GM18498 (cell line): Measurements from ENCODE around the gene SETD3.

Experiments used
- ATAC-seq: cut with Tn5 transposase; IDR thresholded peaks from one replicate; pipeline ENCODE4 v1.9.1; 2021; ENCODE audit warnings: mild to moderate bottlenecking, moderate library complexity; ENCODE audit not compliant: unreplicated experiment

SETD3 gene

DNA sequence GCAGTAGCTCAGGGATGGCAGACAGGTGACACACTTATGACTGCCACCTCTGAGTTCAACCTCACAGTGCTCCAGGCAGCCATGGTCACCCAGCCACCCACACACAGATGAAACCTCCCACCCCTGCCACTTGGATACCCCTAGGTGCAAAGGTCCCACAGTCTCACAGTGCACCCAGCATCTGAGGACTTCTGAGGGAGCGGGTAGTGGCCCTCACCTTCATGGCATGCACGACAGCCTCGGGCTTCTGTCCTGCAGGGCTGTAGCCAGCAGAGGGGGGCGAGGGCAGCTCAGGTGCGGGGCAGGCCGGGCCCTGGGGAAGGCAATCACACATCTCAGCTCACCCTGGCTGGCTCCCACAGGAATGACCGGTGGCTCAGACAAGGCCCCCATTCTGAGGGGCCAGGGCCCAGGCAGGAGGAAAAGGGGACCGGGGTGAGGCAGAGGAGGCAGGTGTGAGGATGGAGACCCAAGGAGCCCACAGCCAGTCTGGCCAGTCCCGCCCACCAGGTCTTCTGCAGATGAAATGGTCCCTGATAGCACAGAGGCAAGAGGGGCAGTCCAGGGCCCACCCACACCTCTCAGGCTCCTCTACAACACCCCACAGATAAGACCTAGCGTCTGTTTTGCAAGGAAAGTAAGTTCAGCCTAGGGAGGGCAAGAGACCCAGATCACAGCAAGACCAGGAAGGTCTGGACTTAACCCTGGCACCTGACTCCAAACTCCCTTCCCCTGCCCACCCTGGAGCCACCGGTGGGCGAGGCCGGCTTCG is 36.4 kb upstream of the SETD3 start:
- ATAC-seq: no peak

DNA sequence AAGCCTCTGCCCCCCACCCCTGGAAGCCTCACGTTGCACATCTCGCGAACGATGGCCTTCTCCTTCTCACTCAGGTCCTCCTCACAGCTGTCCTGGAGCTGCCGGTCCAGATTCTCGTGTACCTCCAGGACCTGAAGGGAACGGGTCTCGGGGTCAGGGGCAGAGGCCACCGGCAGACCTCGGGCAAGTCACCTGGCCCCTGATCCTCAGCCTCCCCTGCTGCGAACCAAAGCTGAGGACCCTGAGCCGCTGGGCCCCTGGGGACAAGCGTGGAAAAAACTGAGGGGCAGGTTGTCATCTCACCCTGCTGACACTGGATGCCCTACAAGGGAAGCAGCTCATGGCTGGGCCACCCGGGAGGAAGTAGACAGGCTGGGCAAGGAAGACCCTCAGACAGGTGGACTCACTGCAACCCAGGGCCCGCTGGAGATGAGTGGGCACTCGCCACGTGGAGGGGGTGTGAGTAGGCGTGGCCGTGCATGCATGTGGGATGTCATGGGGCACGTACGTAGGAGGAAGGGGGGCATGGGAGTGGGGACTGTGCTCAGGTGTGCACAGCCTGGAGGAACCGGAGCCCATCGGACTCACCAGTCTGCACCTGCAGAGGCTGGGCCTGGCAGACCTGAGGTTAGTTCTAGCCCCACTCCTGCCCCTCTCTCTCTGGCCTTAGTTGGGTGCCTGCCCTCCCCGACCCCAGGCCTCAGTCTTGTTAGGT is 35.7 kb upstream of the SETD3 start:
- no peak for ATAC-seq

DNA sequence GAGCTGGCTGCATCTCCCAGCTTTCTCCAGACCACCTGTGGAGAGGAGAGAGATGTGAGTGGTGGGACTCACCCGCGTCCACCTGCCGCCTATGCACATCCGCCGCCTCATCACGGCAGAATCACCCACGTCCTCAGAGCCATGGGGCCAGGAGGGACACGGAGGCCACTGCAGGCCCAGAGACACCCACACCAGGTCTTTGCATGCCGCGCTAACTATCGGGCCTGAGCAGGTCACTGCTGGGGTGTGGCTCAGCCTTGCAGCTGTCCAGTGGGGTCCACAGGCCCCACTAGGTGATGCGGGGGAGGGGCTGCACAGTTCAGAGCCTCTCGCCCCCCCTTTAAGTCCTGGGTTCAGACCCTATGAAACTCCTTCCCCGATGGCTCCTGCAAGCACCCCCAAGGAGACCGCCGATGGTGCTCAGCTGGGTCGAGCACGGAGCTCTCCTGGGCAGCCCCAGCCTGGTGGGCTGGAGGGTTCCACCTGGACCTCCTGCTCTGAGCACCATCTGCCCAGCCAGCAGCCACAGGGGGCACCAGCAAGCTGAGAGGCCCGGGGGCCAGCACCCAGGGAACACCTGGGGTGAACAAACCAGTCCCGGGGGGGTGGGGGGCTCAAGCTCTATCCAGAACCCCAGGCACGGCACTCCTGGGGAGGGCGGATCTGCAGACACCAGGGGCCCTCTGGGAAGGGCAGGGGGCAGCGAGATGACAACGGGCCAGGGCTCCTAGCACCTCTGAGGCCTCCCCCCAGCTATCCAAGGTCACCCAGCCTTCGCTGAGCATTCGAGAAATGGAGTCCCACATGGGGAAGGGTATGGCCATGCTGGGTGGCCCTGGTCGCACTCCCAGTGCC is 34.9 kb upstream of the SETD3 start:
- no peak for ATAC-seq

DNA sequence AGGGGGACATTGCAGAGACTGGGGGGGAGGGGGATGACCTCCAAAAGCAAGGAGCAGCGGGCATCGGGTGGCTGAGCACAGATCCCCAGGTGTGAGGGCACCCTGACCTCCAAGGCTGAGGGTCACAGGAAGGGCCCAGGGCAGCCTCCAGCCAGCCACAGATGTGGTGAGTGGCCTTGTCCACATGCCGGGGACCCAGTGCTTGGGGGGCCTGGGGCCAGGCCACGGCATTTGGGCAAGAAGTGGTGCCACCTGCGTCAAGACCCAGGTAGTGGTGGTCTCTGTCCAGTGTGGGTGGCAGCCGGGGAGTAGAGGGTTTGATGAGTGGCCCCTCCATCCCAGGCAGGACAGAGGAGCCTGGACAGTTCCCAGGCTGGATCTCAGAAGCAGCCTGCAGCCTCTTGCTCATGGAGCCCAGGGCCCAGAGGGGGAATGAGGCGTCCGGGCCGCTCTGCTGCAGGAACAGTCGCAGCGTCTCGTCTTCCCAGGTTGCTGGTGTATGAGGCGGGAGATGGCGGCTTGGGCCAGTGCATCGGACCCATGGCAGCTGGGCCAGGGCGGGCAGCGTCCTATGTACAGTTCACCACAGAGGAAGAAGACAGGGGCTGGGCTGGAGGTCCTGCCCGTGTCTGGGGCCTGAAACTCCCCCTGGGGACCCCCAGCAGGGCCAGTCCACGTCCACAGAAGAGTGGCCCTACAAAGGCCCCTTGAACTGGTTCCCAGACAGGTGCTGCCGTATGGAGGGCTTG is 34.1 kb upstream of the SETD3 start:
- no peak for ATAC-seq

DNA sequence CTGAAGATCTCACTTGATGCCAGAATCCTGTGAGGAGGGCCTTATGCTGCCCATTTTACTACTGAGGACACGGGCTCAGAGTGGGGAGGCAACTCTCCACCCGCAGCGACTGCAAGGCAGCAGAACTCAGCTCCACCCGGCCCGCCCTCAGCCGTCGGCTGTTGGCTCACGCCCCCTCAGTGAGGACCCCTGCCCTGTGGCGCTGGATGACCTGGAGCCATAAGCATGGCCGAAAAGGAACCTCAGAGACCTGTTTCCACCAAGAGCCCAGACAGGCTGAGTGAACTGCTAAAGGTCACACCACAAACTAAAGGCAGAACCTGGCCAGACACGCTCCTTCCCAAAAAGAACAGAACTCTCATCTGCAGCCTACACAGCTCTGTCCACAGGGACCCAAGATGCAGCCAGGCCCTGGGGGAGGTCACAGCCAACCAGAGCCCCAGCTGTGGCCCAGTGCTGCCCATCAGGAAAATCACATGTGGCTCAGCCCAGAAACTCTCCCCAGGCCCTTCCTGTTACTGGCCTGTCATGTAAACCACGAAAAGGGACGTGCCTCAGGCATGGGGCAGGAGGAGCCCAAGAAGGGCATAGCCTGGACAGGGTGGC is 33.4 kb upstream of the SETD3 start:
- no peak for ATAC-seq

DNA sequence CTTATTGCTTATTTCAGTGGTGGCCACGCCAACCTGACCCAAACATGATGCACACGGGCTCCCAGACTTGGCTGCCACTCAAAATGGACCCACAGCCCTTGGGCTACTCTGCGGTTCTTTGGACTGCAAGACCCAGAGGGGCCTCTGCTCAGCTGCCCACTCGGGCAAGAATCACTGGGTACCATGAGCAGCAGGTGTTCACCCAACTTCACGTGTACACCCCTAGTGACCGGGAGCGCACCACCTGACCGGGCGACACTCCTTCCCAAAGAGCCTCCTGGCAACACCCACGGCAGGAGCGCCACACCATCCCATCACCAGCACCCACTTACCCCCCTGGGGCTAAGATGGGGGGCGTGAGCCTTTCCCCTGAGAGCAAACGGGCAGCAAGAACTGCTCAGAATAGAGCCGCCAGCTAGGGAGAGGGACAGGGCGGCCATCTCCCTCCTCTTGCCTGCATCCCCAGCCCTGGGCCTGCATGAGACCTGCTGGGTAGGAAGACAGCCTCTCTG is 32.6 kb upstream of the SETD3 start:
- no peak for ATAC-seq

DNA sequence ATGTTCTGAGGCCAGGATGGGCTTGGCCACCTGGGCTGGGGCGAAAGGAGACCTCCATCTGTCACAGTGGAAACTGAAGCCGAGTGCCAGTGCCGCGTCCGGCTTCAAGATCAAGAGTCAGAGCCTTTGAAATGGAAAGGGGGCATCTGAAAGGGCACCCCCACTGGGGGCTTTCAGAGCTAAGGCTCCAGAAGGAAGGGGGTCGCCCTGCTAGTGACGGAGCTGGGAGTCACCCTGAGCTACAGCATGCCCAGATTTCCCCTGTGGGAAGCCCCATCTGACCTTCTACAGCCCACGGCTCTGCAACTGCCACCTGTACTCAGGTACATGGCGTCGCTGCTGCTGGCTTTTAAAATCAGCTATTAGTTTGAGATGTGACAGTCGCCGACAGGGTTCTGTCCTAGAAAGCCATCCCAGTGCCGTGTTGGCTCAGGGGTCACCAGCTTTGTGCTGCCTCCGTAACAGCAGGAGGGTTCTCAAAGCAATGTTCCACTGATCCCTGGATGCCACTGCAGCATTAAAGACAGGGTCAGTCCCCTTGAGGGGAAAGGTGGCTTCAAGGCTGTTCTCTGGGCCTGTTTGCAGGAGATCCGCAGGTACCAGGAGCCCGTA is 32.0 kb upstream of the SETD3 start:
- no peak for ATAC-seq

DNA sequence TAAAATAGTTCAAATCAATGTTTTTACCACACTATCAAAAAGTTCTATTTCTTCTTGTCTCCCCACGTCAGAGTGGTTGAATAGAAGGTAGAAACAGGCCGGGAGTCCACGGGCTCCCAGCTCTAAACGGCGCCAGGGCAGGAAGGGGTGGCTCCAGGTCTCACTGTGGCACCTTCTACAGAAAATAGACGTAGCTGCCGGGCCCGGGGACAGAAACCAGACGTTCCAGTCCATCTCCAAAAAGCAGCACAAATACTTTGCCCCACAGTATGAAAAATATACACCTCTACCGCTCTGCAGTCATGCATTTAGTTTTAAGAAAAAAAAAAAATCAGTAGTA is 31.4 kb upstream of the SETD3 start:
- no peak for ATAC-seq

DNA sequence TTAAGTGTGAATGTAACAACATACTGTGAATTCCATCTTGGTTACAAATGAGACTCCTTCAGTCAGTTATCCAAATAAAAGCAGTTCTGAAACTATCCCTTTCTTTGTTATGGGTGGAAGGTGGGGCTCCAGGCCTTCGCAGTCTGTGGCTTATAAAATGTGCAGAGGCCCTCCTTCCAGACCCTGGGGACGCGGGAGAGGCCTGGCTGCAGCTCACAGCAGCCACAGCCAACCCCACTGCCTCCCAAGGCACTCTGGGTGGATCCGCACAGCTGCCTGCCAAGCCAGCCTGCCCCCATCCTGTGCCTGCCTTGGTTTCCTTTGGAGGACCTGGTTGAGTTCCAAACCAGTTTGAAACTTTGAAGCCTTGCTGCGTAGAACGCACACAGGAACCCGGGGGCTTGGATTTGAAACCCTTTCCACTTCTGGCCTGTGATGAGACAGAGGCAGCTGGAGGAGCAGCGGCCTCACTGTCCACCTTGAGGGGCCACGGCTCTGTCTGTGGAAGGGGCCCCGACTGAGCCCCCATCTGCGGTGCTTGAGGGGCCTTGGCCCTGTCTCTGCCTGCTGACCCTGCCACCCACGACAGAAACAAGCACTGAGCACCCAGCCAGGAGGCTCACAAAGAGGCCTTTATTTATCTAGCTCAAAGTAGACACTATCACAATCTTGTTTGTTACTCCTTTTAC is 30.9 kb upstream of the SETD3 start:
- no peak for ATAC-seq

DNA sequence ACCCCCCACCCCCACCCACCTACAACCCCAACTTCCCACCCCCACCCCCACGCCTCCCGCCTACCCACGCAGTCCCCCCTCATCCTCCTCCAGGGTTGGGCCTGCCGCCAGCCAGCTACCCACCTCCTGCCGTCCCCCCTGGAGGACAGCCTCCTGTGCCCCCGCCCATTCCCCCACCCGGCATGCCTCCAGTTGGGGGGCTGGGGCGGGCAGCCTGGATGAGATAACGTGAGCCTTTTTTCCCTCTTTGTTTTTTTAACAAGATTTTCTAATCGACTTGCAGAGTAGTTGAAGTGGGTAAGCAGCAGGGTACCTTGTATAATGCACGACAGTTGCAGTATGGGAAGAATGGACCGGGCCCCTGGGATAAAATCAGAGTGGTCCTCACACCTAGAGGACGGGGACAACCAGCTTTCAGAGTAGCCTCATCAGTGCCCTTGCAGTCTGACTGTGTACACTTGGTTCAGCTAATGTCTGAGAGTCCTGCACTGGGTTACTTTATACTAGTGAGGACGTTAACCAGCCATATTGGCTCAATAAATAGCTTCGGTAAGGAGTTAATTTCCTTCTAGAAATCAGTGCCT is 30.0 kb upstream of the SETD3 start:
- ATAC-seq: no peak

DNA sequence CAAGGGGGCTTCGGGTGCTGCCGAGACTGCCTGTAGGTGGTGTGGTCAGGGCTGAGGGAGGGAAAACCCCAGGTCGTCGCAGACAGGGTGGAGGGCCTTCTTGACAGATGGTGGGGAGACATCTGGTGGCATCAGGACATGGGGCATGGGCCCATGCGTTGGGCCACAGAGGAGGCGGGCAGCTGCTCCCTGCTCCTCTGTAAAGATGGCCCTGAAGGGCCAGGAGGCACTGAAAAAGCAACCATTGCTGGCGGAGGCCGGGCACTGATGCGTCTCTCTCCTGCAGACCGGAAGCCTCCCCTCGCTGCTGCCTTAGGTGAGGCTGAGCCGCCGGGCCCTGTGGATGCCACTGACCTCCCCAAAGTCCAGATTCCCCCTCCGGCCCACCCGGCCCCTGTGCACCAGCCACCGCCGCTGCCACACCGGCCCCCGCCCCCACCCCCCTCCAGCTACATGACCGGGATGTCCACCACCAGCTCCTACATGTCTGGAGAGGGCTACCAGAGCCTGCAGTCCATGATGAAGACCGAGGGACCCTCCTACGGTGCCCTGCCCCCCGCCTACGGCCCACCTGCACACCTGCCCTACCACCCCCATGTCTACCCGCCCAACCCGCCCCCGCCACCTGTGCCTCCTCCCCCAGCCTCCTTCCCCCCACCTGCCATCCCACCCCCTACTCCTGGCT is 29.4 kb upstream of the SETD3 start:
- ATAC-seq: no peak

DNA sequence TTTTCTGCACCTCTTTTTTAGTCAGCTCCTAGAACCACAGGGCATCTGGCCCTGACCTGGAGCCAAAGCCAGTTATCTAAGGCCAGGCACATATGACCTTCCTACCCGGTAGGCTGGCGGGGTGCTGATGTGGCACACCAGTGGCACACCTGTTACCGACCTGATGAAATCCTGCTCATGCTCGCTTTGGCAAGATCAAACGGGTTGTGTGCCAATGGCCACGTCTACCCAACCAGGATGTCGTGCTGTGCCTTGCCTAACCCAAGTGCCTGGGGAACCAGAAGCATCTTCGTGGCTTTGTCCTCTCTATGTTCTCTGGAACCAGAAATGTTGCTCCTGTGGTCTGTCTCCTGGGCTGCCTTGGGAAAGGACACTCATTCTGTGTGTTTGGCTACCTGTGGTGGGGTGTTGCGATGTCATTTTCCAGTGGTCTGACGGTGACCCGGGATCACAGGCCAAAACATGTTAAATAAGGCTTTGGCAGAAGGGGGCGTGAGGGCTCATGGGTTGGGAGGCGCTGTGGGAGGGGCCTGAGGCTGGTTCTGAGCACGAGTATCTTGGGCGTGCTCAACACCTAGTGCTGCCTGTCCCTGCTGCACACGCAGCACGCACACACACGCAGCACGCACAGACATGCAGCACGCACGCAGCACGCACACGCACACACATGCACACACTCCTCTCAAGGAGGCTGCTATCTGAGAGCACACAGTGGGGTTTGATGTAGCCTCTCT is 28.4 kb upstream of the SETD3 start:
- ATAC-seq: no peak

DNA sequence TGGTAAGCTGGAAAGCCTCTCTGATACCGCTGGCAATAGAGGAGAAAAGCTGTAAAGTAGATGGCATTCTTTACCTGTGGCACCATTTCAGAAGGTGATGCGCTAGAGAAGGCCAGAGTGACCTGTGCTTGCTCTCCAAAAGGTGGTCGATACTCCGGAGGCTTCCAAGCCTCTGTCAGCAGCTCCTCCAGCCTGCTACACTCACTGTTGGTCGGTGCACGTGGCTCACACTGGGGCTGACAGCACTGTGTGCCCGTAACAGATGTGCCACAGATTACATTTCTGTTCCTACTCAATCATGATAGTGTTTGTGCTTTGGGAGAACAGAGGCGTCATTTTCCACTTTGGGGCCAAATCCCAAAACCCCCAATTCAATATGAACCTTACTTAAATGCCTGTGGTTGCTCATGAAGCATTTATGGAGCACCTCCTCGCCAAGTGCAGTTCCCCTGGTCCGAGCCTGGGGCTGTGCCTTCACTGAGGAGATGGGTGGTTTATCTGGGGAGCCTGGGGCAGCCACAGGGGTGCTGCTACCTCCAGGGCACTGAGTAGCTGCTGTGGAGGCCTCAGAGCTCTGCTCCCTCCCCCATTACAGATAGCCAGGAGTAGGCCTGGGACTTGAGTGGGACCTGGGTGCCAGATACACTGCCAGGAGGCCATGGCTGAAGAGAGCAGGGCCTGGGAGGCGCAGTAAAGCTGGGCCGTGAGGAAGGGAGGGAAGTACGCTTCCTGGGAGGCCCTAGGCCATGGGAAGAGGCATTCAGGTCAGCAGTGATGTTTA is 27.4 kb upstream of the SETD3 start:
- no peak for ATAC-seq

DNA sequence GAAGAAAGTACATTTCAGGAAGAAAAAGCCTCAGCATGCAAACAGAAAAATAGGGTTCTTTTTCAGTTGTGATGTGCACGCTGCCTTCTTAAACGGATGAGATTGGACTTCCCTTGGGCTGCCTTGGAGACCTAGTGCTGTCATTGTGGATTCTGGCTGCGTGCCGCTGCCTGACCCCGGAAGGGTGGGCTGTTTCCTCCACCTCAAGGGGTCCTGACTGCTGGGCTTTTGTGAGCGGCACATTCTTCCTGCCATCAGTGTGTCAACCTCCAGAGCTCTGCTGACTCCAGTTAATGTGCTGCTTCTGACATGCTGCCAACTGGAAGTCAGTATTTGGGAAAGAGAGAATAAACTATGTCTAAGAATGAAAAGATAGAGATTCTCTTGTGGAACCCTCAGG is 25.6 kb upstream of the SETD3 start:
- ATAC-seq: no peak

DNA sequence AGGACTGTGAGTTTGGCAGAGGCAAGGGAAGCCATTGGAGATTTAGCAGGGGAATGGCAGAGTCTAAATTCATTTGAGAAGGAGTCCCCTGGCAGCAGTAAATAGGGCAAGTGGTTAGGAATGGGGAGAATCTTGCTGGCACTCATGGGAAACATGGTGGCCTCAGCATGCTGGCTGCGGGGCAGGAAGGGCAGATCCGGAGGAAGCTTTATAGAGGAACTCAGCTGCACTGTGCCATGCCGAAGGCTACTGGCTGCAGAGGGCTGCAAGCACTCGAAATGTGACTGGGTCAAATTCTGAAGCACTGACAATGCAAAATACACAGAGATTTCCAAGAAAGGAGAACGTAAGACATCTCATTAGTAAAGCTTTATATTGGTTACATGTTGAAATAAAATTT is 24.4 kb upstream of the SETD3 start:
- no peak for ATAC-seq

DNA sequence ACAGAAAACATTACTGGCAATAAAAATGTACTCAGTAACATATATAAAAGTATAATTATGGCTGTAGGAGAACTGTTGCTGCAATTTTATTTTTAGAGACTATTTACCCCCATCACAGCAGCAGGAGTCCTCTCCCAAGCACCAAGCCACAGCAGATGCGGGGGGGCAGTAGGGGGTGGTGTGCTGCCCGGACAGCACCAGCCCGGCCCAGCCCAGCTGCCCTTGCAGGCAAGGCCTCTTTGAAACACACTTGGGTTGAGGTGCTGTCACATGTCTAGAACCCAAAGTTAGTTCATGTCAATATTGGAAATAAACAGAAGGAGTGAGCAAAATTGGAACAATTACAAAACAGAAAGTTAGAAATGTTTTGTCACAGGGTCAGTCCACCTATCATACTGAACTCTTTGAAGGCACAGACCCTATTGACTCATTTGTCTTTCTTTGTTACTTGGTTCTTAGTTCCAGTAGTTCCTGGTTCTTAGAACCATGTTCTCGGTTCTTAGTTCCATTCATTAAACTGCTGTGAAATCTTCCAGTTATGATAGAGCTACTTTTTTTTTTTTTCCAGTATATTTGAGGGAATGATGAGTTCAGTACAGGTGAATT is 23.3 kb upstream of the SETD3 start:
- no peak for ATAC-seq

DNA sequence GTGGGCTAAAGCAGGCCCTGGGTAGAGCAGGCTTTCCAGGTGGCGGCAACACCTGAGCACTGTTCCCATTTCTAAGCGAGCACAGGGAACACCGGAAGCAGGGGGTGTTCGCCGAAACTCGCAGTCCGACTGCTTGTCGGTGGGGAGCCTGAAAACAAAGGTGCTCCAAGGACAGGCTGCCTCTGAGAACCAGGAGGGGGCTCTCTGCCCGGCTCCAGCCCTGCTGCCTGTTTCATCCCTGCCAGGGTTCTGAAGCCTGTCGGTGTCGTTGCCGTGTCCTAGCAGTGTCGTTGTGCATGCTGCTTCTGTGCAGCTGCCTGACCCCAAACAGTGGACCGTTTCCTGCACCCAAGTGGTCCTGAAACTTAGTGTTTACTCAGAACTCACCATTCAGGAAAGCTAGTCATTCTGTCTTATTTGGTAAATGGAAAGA is 22.3 kb upstream of the SETD3 start:
- ATAC-seq: no peak
